Keratinocyte (primary cell): ENCODE results near the gene PDE9A. TPM values are rescaled to one million over a fixed set of nuclear protein-coding genes. Genes with fewer than 3 reads are reported as not detected.

Experiments used
- DNase-seq: peaks from one replicate; pipeline ENCODE4 v3.0.0-alpha.2; 2011; ENCODE audit warnings: low read depth, missing footprints, low spot score
- FAIRE-seq: peaks from 2 replicates; lab custom pipeline; 2011; peaks lifted over from hg19 to GRCh38; lab: Jason Lieb, UNC
- H2AFZ ChIP-seq: 2 replicates; pipeline ENCODE4 v1.6.0; 2012; ENCODE audit warnings: low read length, control low read depth, inconsistent platforms; ENCODE audit not compliant: control insufficient read depth
- H3K27ac ChIP-seq: 2 replicates; pipeline ENCODE4 v1.5.1; 2011; ENCODE audit warnings: low read length; ENCODE audit not compliant: control insufficient read depth, insufficient read depth
- H3K27me3 ChIP-seq: 3 replicates; pipeline ENCODE4 v1.6.0; 2011; ENCODE audit warnings: low read length; ENCODE audit not compliant: control insufficient read depth, insufficient read depth; ENCODE audit errors: extremely low read depth
- H3K36me3 ChIP-seq, 2 experiments: 2 replicates in 1 of 2; 3 replicates in 1 of 2; pipeline ENCODE4 v1.5.1; 2011; ENCODE audit warnings: low read length in 2 of 2, mild to moderate bottlenecking in 1 of 2; ENCODE audit not compliant: control insufficient read depth in 2 of 2, insufficient read depth in 2 of 2; ENCODE audit errors: extremely low read depth in 1 of 2
- H3K4me1 ChIP-seq: 3 replicates; pipeline ENCODE4 v1.5.1; 2011; ENCODE audit warnings: low read length; ENCODE audit not compliant: control insufficient read depth, insufficient read depth; ENCODE audit errors: extremely low read depth
- H3K4me2 ChIP-seq: 3 replicates; pipeline ENCODE4 v1.6.0; 2011; ENCODE audit warnings: low read depth, low read length; ENCODE audit not compliant: control insufficient read depth, insufficient read depth; ENCODE audit errors: extremely low read depth
- H3K4me3 ChIP-seq, 3 experiments: fragments of 200-600 bp in 1 of 3; sonication (generic) in 1 of 3; 2 replicates in 2 of 3; 3 replicates in 1 of 3; pipeline ENCODE4 v1.5.1; 2011 to 2016; ENCODE audit warnings: low read length in 3 of 3, mild to moderate bottlenecking in 3 of 3, control low read depth in 2 of 3, inconsistent platforms in 1 of 3, low read depth in 1 of 3, mixed read lengths in 1 of 3, mixed run types in 1 of 3, moderate library complexity in 1 of 3; ENCODE audit not compliant: control insufficient read depth in 2 of 3, insufficient read depth in 2 of 3; ENCODE audit errors: extremely low read depth in 1 of 3
- H3K79me2 ChIP-seq: 2 replicates; pipeline ENCODE4 v1.6.0; 2012; ENCODE audit warnings: low read length; ENCODE audit not compliant: control insufficient read depth, insufficient read depth
- H3K9ac ChIP-seq: 3 replicates; pipeline ENCODE4 v1.6.0; 2011; ENCODE audit warnings: low read length; ENCODE audit not compliant: control insufficient read depth, insufficient read depth; ENCODE audit errors: extremely low read depth
- H3K9me1 ChIP-seq: 3 replicates; pipeline ENCODE4 v1.6.0; 2011; ENCODE audit warnings: low read length; ENCODE audit not compliant: control insufficient read depth, insufficient read depth; ENCODE audit errors: extremely low read depth
- H3K9me3 ChIP-seq: 2 replicates; pipeline ENCODE4 v1.5.1; 2012; ENCODE audit warnings: low read depth, low read length; ENCODE audit not compliant: control insufficient read depth
- H4K20me1 ChIP-seq: 3 replicates; pipeline ENCODE4 v1.6.0; 2011; ENCODE audit warnings: low read length; ENCODE audit not compliant: control insufficient read depth, insufficient read depth; ENCODE audit errors: extremely low read depth
- EZH2 ChIP-seq: IDR thresholded peaks from one replicate; pipeline ENCODE4 v1.6.1; 2012; ENCODE audit warnings: inconsistent platforms, mild to moderate bottlenecking, low read length, moderate library complexity
- dilution Hi-C: fragments of 300-500 bp; cut with MboI; formaldehyde crosslinking; loops from one replicate; pipeline ENCODE4 v1.7.0; 2020; ENCODE audit warnings: low sequenced_read_pairs; ENCODE audit not compliant: extremely low pct_ligation_motif_present
- polyA plus RNA-seq, 5 experiments: library from polyadenylated mRNA; depleted of rRNA in 3 of 5; stranded (reverse) in 3 of 5; stranded (forward) in 1 of 5; unstranded in 1 of 5; fragments of >200 nt; gene quantifications; 1 replicate in 1 of 5; 2 replicates in 3 of 5; 3 replicates in 1 of 5; pipeline versions ENCODE4 v1.2.1 to v1.2.3, GENCODE V29; 2011 to 2012; ENCODE audit warnings: missing spikeins in 2 of 5, low read depth in 1 of 5, low replicate concordance in 1 of 5
- TF ChIP-seq, protein P1 (sequence below), 3 experiments: IDR thresholded peaks in 1 of 3; conservative IDR thresholded peaks in 1 of 3; optimal IDR thresholded peaks in 1 of 3; 2 replicates in 2 of 3; 3 replicates in 1 of 3; pipeline versions ENCODE3 to v1.5.1; 2011; ENCODE audit warnings: low read length in 3 of 3, mild to moderate bottlenecking in 3 of 3, moderate library complexity in 2 of 3, control low read depth in 1 of 3, inconsistent platforms in 1 of 3; ENCODE audit not compliant: insufficient read depth in 2 of 3; ENCODE audit errors: extremely low read depth in 1 of 3

The PDE9A gene
- polyA plus RNA-seq, 1 donor (not counting 4 experiments of a cell fraction or from before 2014, with no cell fraction given): 0.13 TPM

DNA sequence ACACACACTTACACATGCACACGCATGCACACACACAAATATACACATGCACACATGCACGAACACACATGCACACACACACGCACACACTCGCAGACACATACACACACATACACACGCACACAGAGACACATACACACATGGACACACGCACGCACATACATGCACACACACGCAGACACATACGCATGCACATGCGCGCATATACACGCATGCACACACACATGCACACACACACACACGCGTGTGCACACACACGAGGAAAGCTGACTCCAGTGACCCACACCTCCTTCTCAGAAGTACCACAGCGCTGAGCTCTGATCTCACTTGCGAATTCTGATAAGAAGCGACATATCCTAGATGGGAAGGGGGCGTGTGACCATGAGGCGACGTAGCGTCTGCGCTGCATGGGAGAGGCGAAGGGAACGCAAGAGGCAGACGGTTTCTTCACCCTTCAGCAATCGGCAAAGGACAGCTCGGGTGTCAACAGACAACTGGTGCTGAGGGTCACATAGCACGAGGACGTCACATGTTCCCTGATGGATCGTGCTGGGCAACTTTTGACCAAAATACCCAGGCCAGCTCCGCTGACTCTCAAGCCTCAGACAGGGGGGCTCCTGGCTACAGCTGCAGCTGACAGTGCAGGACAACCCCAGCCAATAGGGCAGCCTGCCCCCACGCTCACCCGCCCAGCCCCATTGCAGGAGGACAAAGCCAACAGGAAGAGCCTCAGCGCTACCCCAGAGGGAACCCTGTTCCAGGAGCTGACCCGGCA lies 16.0 kb upstream of the PDE9A start:
- no peak for TF ChIP-seq EZH2
- TF ChIP-seq, protein P1, sequence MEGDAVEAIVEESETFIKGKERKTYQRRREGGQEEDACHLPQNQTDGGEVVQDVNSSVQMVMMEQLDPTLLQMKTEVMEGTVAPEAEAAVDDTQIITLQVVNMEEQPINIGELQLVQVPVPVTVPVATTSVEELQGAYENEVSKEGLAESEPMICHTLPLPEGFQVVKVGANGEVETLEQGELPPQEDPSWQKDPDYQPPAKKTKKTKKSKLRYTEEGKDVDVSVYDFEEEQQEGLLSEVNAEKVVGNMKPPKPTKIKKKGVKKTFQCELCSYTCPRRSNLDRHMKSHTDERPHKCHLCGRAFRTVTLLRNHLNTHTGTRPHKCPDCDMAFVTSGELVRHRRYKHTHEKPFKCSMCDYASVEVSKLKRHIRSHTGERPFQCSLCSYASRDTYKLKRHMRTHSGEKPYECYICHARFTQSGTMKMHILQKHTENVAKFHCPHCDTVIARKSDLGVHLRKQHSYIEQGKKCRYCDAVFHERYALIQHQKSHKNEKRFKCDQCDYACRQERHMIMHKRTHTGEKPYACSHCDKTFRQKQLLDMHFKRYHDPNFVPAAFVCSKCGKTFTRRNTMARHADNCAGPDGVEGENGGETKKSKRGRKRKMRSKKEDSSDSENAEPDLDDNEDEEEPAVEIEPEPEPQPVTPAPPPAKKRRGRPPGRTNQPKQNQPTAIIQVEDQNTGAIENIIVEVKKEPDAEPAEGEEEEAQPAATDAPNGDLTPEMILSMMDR (optimal IDR thresholded peaks at IDR 0.05 in 1 of 3, IDR thresholded peaks at IDR 0.05 in 1 of 3, conservative IDR thresholded peaks at IDR 0.05 in 1 of 3; ENCODE audit: extremely low read depth in 1 of 3, insufficient read depth in 2 of 3, low read length in 3 of 3): no peak
- no peak for DNase-seq

DNA sequence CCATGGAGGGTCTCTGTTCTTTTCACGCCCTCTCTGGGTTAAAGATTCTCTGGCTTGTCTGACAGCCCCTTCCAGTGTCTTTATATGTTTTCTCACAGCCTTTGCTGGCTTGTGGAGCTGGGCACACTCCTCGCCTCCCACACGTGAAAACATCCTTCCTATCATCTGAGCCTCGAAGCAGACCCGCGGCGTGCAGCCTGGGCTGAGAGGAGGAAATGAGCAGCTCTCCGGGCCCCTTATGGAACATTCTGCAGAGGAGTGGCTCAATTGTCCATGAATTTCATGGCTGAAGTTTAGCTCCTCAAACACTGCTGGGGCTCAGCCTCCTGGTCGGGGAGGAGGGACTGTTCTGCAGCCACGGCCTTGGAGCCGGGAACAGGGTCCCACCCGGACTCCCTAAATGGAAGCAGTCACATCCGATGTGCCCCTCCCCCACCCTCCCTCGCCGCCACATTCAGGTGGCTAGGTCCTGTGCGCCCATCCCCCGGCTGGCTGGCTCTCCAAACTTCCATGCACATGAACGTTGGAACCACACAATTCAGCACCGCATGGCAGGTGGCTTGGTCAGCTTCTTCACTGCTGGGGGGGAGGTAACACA lies 15.1 kb upstream of the PDE9A start:
- Histone ChIP-seq H3K9ac (no peak overlapping the region), H4K20me1 (no peaks in the 10 kb centered on the region), H3K27me3 (peaks cover 17% of the 10 kb centered on the region), H3K27ac (no peak overlapping the region), H3K36me3 (no peaks in the 10 kb centered on the region), H3K9me3 (no peaks in the 10 kb centered on the region), H3K4me3 (no peak overlapping the region), H3K9me1 (no peaks in the 10 kb centered on the region), H3K79me2 (no peaks in the 10 kb centered on the region), H2AFZ (no peak overlapping the region), H3K4me1 (no peaks in the 10 kb centered on the region), H3K4me2 (no peak overlapping the region)
- DNase-seq (no peak), FAIRE-seq (no peak)
- TF ChIP-seq, protein P1 (optimal IDR thresholded peaks at IDR 0.05 in 1 of 3, IDR thresholded peaks at IDR 0.05 in 1 of 3, conservative IDR thresholded peaks at IDR 0.05 in 1 of 3; ENCODE audit: extremely low read depth in 1 of 3, insufficient read depth in 2 of 3, low read length in 3 of 3): no peak
- no peak for TF ChIP-seq EZH2
- dilution Hi-C loops: no loop called here

More for the DNA sequence above, 16.0 kb upstream of the PDE9A start:
- Histone ChIP-seq H3K4me3 (no peak overlapping the region), H2AFZ (no peak overlapping the region), H3K36me3 (no peaks in the 10 kb centered on the region), H3K9me3 (no peaks in the 10 kb centered on the region), H3K27ac (no peak overlapping the region), H3K9me1 (no peaks in the 10 kb centered on the region), H4K20me1 (no peaks in the 10 kb centered on the region), H3K4me2 (no peak overlapping the region), H3K9ac (no peak overlapping the region), H3K4me1 (no peaks in the 10 kb centered on the region), H3K27me3 (peaks cover 12% of the 10 kb centered on the region), H3K79me2 (no peaks in the 10 kb centered on the region)
- dilution Hi-C loops: no loop called here
- no peak for FAIRE-seq
